Right ventricle myocardium superior (tissue), 1 donor: Measurements from ENCODE around the gene PBX1. TPM values are rescaled to one million over a fixed set of nuclear protein-coding genes. Genes with fewer than 3 reads are reported as not detected.

Experiments used
- ATAC-seq: fragments of 200-7000 bp; cut with Tn5 transposase; one replicate; pipeline ENCODE4 v1.9.1; 2020; ENCODE audit warnings: mild to moderate bottlenecking; ENCODE audit not compliant: poor library complexity
- DNase-seq: peaks from one replicate; pipeline ENCODE4 v3.0.0-alpha.2; 2020
- intact Hi-C: fragments of 100-400 bp; cut with DNase I; formaldehyde crosslinking; loops from one replicate; pipeline ENCODE4 v1.11.2; 2022
- total RNA-seq: library from RNA; stranded (reverse); fragmentation: NEBNext Ultra II Directional; extraction: Animal tissue kit (Norgen Biotek cat#: 25700); gene quantifications from one replicate; pipeline ENCODE4 v1.2.1, GENCODE V29; 2021
- donor health status: DM: no; HTN: yes; CAD: no; lungs with severe emphysema.

PBX1 gene
- total RNA-seq, 1 donor from 2014 or later = 69.1 TPM

- DNase-seq = no peak
- ATAC-seq = no peak
- intact Hi-C loops = no loop called here
These were observed 332.6 kb downstream of the PBX1 start for GRCh38 chr1:164891615-164892014.

GRCh38 chr1:164895026-164895912, 336.3 kb downstream of the PBX1 start:
- intact Hi-C loops = no loop called here
- peak; percentile 56 for DNase-seq
- peak; percentile 89 for ATAC-seq

- DNase-seq (no peak), ATAC-seq (no peak)
- intact Hi-C loops = no loop called here
These were observed 342.0 kb downstream of the PBX1 start for GRCh38 chr1:164901031-164901430.
